Prostate gland (tissue), 2 donors: Measurements from ENCODE around the gene AHNAK2.
"Not testable (repeated sequence)": the region's sequence is repeated elsewhere in the genome, so short reads cannot be mapped to it uniquely, and the experiment has no call there.

Experiments
- CTCF ChIP-seq, 4 experiments: fragments of 200-600 bp in 2 of 4; fragments of 450-650 bp in 2 of 4; sonication (generic) in 2 of 4; IDR thresholded peaks; 1 replicate in 3 of 4; 2 replicates in 1 of 4; pipeline ENCODE4 v1.5.1; 2016 to 2019; ENCODE audit warnings: antibody characterized with exemption in 4 of 4, mild to moderate bottlenecking in 2 of 4, moderate library complexity in 2 of 4
- POLR2A ChIP-seq: fragments of 450-650 bp; IDR thresholded peaks from one replicate; pipeline ENCODE4 v1.6.1; 2016; ENCODE audit warnings: antibody characterized with exemption, mild to moderate bottlenecking
- POLR2AphosphoS5 ChIP-seq: sonication (generic); formaldehyde crosslinking; IDR thresholded peaks from one replicate; pipeline ENCODE4 v1.6.1; 2017; ENCODE audit warnings: antibody characterized with exemption

- TF ChIP-seq POLR2A; CTCF (IDR thresholded peaks at IDR 0.05); POLR2AphosphoS5: not testable (repeated sequence)
These were observed 34.8 kb downstream of the AHNAK2 start for GRCh38 chr14:104943216-104944015.
